Osteocyte (in vitro differentiated cells): Measurements from ENCODE around the gene FEM1C. TPM values are rescaled to one million over a fixed set of nuclear protein-coding genes. Genes with fewer than 3 reads are reported as not detected.

ENCODE experiments used
- DNase-seq: peaks from one replicate; pipeline ENCODE4 v3.0.0; 2021; ENCODE audit warnings: mixed read lengths; ENCODE audit not compliant: unreplicated experiment; ENCODE audit errors: extremely low spot score
- H3K27ac Mint-ChIP-seq: one replicate; pipeline ENCODE4 v1.8.0; 2021; ENCODE audit warnings: mild to moderate bottlenecking, mixed read lengths; ENCODE audit not compliant: unreplicated experiment
- H3K27me3 Mint-ChIP-seq: one replicate; pipeline ENCODE4 v1.8.0; 2021; ENCODE audit warnings: mixed read lengths; ENCODE audit not compliant: unreplicated experiment
- H3K36me3 Mint-ChIP-seq: one replicate; pipeline ENCODE4 v1.8.0; 2021; ENCODE audit warnings: mixed read lengths; ENCODE audit not compliant: unreplicated experiment
- H3K4me1 Mint-ChIP-seq: one replicate; pipeline ENCODE4 v1.8.0; 2021; ENCODE audit warnings: mixed read lengths; ENCODE audit not compliant: unreplicated experiment
- H3K4me3 Mint-ChIP-seq: one replicate; pipeline ENCODE4 v1.8.0; 2021; ENCODE audit warnings: mild to moderate bottlenecking, moderate library complexity, mixed read lengths; ENCODE audit not compliant: unreplicated experiment
- H3K9me3 Mint-ChIP-seq: one replicate; pipeline ENCODE4 v1.8.0; 2021; ENCODE audit warnings: mixed read lengths; ENCODE audit not compliant: unreplicated experiment
- total RNA-seq: library from RNA; stranded (reverse); gene quantifications from 2 replicates; pipeline ENCODE4 v1.2.1, GENCODE V29; 2021
- TF ChIP-seq, protein P1 (sequence below): fragments of 200-600 bp; sonication (generic); IDR thresholded peaks from 2 replicates; pipeline ENCODE4 v1.5.0; 2021; ENCODE audit warnings: antibody characterized with exemption, mild to moderate bottlenecking, moderate library complexity

Gene FEM1C
- total RNA-seq, 1 donor from 2014 or later: 12.8 TPM

GRCh38 chr5:115544043-115544435, 536 bp downstream of the FEM1C start:
- peak overlapping the region; percentile 95 for H3K4me3 Mint-ChIP-seq
- H3K36me3 Mint-ChIP-seq: peaks cover 20% of the 10 kb centered on the region
- H3K9me3 Mint-ChIP-seq: no peaks in the 10 kb centered on the region
- TF ChIP-seq, protein P1, sequence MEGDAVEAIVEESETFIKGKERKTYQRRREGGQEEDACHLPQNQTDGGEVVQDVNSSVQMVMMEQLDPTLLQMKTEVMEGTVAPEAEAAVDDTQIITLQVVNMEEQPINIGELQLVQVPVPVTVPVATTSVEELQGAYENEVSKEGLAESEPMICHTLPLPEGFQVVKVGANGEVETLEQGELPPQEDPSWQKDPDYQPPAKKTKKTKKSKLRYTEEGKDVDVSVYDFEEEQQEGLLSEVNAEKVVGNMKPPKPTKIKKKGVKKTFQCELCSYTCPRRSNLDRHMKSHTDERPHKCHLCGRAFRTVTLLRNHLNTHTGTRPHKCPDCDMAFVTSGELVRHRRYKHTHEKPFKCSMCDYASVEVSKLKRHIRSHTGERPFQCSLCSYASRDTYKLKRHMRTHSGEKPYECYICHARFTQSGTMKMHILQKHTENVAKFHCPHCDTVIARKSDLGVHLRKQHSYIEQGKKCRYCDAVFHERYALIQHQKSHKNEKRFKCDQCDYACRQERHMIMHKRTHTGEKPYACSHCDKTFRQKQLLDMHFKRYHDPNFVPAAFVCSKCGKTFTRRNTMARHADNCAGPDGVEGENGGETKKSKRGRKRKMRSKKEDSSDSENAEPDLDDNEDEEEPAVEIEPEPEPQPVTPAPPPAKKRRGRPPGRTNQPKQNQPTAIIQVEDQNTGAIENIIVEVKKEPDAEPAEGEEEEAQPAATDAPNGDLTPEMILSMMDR: no peak
- peaks cover 42% of the 10 kb centered on the region for H3K4me1 Mint-ChIP-seq
- DNase-seq: no peak
- peak overlapping the region; percentile 99 for H3K27ac Mint-ChIP-seq
- H3K27me3 Mint-ChIP-seq: no peaks in the 10 kb centered on the region

DNA sequence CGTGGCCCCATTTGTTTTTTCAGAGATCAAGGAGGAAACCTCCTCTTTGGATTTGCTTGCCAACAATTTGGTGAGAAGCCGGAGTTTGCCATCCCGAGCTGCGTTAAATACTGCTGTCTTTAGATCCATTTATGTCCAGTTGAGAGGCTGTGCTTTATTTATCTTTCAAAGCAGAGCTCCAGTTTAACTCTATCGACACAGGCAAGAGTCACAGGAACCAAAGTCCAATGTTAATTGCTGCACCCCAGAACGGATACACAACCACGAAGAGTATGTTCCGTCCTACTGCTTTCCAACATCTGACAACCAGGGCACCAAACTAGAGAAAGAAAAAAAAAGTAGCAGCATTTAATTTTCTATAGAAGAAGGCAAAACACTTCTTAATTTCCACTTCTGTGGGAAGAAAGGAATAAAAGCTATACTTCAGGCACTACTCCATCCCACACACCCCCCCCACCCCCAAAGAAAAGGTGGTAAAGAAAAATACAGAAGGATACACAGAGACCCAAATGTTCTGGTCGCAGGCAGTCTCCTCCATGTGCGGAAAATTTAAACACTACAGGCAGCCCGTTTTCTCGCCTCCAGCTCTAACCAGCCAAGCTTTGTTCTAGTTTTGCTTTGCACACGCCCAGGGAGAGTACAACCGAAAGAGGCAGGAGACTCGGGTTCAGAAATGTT, 1.1 kb downstream of the FEM1C start:
- peak overlapping the region; percentile 95 for H3K4me3 Mint-ChIP-seq
- peak overlapping the region; percentile 99 for H3K27ac Mint-ChIP-seq
- H3K4me1 Mint-ChIP-seq: peaks cover 47% of the 10 kb centered on the region
- H3K27me3 Mint-ChIP-seq: no peaks in the 10 kb centered on the region
- no peaks in the 10 kb centered on the region for H3K9me3 Mint-ChIP-seq
- DNase-seq: no peak
- TF ChIP-seq, protein P1: no peak
- H3K36me3 Mint-ChIP-seq: peaks cover 25% of the 10 kb centered on the region

GRCh38 chr5:115542651-115543364, 1.8 kb downstream of the FEM1C start:
- TF ChIP-seq, protein P1: no peak
- no peak for DNase-seq
- H3K36me3 Mint-ChIP-seq: peaks cover 30% of the 10 kb centered on the region
- peak overlapping the region; percentile 99 for H3K27ac Mint-ChIP-seq
- H3K4me3 Mint-ChIP-seq: peak overlapping the region; percentile 95
- no peaks in the 10 kb centered on the region for H3K27me3 Mint-ChIP-seq
- no peaks in the 10 kb centered on the region for H3K9me3 Mint-ChIP-seq
- H3K4me1 Mint-ChIP-seq: peaks cover 52% of the 10 kb centered on the region

DNA sequence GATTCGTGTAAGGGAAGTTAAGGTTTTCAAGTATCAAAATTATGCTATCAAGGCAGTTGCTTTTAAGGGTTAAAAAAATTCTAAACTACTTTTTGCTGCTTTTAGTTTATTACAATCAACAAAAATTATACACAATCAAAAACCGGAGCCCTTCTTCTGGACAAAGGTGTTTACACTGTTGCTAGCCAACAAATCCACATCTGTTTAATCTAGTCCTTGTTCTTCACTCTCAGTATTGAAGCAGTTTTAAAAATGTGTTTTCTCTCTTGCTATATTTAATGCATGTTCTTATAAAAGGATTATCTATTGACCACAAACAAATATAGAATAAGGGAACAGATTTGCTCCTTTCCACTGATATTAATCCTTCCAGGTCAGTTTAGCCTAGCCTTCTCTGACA, 2.5 kb downstream of the FEM1C start:
- Mint-ChIP-seq H3K9me3 (no peaks in the 10 kb centered on the region), H3K27ac (peak overlapping the region; percentile 99), H3K36me3 (peaks cover 33% of the 10 kb centered on the region), H3K27me3 (no peaks in the 10 kb centered on the region), H3K4me1 (peaks cover 52% of the 10 kb centered on the region), H3K4me3 (peak overlapping the region; percentile 95)
- TF ChIP-seq, protein P1: no peak
- no peak for DNase-seq

- Mint-ChIP-seq H3K4me1 (peaks cover 56% of the 10 kb centered on the region), H3K27me3 (no peaks in the 10 kb centered on the region), H3K4me3 (peak overlapping the region; percentile 95), H3K27ac (peak overlapping the region; percentile 99), H3K9me3 (no peaks in the 10 kb centered on the region), H3K36me3 (peaks cover 38% of the 10 kb centered on the region)
- TF ChIP-seq, protein P1: no peak
- no peak for DNase-seq
These were observed 3.0 kb downstream of the FEM1C start for GRCh38 chr5:115541611-115542010.
